Breast epithelium (tissue), 4 donors: Measurements from ENCODE around the gene LTO1. TPM values are rescaled to one million over a fixed set of nuclear protein-coding genes. Genes with fewer than 3 reads are reported as not detected.

ENCODE experiments used
- DNase-seq, 2 donors: peaks; one replicate each; pipeline ENCODE4 v3.0.0-alpha.2; 2019; ENCODE audit warnings: low spot score in 2 of 2
- H3K27ac ChIP-seq, 2 donors: fragments of 200-600 bp; sonication (generic) in 1 of 2; one replicate each; pipeline ENCODE4 v1.5.1; 2016 to 2019; ENCODE audit warnings: mild to moderate bottlenecking in 1 of 2
- H3K27me3 ChIP-seq, 2 donors: fragments of 200-600 bp; sonication (generic) in 1 of 2; one replicate each; pipeline versions ENCODE4 v1.5.1 to v1.6.0; 2017 to 2019; ENCODE audit warnings: control low read depth in 1 of 2, mild to moderate bottlenecking in 1 of 2
- H3K36me3 ChIP-seq: fragments of 200-600 bp; one replicate; pipeline ENCODE4 v1.5.1; 2019
- H3K4me1 ChIP-seq, 2 donors: fragments of 200-600 bp; sonication (generic); one replicate each; pipeline ENCODE4 v1.5.1; 2016 to 2019; ENCODE audit warnings: control low read depth in 1 of 2
- H3K4me3 ChIP-seq, 3 donors: fragments of 200-600 bp; sonication (generic); 1 replicate in 2 of 3; 2 replicates in 1 of 3; pipeline ENCODE4 v1.5.1; 2016 to 2019; ENCODE audit warnings: mild to moderate bottlenecking in 3 of 3, moderate library complexity in 2 of 3
- H3K9me3 ChIP-seq, 2 donors: fragments of 200-600 bp; sonication (generic) in 1 of 2; one replicate each; pipeline ENCODE4 v1.5.1; 2016 to 2019; ENCODE audit warnings: control low read depth in 1 of 2
- POLR2A ChIP-seq: fragments of 450-650 bp; IDR thresholded peaks from one replicate; pipeline ENCODE4 v1.6.1; 2016; ENCODE audit warnings: antibody characterized with exemption, mild to moderate bottlenecking, moderate library complexity
- POLR2AphosphoS5 ChIP-seq, 3 donors: sonication (generic); formaldehyde crosslinking; IDR thresholded peaks; one replicate each; pipeline ENCODE4 v1.6.1; 2017; ENCODE audit warnings: antibody characterized with exemption in 3 of 3
- intact Hi-C: fragments of 100-400 bp; cut with DNase I; formaldehyde crosslinking; loops from one replicate; pipeline ENCODE4 v1.15.1; 2023; ENCODE audit warnings: low total_unique reads
- total RNA-seq, 3 donors: library from RNA; depleted of rRNA; stranded (reverse); fragments of >200 nt; gene quantifications; one replicate each; pipeline ENCODE4 v1.1.0, GENCODE V29; 2016
- TF ChIP-seq, protein P1 (sequence below), 3 donors: fragments of 450-650 bp; IDR thresholded peaks; one replicate each; pipeline ENCODE4 v1.5.1; 2016 to 2017; ENCODE audit warnings: antibody characterized with exemption in 3 of 3, mild to moderate bottlenecking in 3 of 3, moderate library complexity in 3 of 3

LTO1 gene
- total RNA-seq, 3 donors from 2014 or later, result 14.1 to 25.5 (median 18.7) TPM

DNA sequence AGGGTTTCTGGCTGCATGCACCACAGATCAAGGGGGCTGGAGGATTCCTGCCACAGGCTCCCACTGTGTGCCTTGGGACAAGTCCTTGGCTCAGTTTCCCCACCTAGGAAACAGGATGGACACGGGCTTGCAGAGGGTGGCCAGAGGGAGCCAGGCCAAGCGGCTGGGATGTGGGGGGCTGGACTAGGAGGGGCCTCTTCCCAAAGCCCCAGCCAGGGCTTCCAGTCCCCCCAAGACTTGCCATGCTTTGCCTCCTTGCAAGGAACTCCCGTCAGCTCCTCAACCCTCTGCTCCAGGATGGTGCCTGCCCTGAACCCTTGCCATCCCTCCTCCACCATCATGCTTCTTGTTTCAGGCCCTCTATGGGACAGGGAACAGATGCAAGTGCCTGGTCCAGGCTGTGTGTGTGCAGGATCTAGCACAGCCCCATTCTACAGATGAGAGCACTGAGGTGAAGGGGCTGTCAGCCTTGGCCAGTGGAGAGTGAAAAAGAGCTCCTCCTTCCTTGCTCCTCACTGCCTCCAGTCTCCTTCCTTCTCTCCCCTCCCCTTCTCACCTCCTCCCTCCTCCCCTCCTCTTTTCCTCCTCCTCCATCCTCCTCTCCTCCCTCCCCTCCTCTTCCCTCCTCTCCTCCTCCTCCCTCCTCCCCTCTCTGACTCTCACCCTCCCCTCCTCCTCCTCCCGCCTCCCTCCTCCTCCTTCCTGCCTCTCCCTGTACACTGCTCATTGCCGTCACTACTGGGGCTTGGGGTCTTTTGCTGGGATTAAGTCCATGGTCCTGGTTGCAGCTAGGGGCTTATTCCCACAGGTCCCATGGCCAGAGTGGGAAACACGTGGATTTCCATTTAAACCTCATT, 42.0 kb upstream of the LTO1 start:
- Histone ChIP-seq H3K9me3 (no peaks in the 10 kb centered on the region), H3K27ac (no peak overlapping the region), H3K27me3 (peaks cover 0 to 42% of the 10 kb centered on the region in 2 donors), H3K4me1 (no peaks in the 10 kb centered on the region), H3K4me3 (no peak overlapping the region), H3K36me3 (no peaks in the 10 kb centered on the region)
- TF ChIP-seq, protein P1, sequence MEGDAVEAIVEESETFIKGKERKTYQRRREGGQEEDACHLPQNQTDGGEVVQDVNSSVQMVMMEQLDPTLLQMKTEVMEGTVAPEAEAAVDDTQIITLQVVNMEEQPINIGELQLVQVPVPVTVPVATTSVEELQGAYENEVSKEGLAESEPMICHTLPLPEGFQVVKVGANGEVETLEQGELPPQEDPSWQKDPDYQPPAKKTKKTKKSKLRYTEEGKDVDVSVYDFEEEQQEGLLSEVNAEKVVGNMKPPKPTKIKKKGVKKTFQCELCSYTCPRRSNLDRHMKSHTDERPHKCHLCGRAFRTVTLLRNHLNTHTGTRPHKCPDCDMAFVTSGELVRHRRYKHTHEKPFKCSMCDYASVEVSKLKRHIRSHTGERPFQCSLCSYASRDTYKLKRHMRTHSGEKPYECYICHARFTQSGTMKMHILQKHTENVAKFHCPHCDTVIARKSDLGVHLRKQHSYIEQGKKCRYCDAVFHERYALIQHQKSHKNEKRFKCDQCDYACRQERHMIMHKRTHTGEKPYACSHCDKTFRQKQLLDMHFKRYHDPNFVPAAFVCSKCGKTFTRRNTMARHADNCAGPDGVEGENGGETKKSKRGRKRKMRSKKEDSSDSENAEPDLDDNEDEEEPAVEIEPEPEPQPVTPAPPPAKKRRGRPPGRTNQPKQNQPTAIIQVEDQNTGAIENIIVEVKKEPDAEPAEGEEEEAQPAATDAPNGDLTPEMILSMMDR (IDR thresholded peaks at IDR 0.05), result no peak
- intact Hi-C loops, result no loop called here
- no peak for DNase-seq

DNA sequence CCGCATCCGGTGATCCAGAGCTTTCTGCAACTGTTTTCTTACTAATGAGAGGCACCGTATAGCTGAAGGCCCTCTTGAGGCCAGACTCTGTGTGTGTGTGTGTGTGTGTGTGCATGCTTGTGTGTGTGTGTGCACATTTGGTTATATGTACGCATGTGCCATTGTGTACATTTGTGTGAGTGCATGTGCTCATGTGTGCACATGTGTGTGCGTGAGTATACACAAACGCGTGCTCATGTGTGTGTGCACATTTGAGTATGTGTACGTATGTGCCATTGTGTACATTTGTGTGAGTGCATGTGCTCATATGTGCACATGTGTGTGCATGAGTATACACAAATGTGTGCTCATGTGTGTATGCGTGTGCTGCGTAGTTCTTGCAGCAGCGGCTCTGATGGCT, 40.9 kb upstream of the LTO1 start:
- no peak overlapping the region for H3K4me3 ChIP-seq
- no peaks in the 10 kb centered on the region for H3K36me3 ChIP-seq
- TF ChIP-seq, protein P1 (IDR thresholded peaks at IDR 0.05), result no peak
- intact Hi-C loops, result no loop called here
- no peak overlapping the region for H3K27ac ChIP-seq
- no peaks in the 10 kb centered on the region for H3K4me1 ChIP-seq
- no peaks in the 10 kb centered on the region for H3K9me3 ChIP-seq
- DNase-seq, result no peak
- peaks cover 0 to 34% of the 10 kb centered on the region in 2 donors for H3K27me3 ChIP-seq

DNA sequence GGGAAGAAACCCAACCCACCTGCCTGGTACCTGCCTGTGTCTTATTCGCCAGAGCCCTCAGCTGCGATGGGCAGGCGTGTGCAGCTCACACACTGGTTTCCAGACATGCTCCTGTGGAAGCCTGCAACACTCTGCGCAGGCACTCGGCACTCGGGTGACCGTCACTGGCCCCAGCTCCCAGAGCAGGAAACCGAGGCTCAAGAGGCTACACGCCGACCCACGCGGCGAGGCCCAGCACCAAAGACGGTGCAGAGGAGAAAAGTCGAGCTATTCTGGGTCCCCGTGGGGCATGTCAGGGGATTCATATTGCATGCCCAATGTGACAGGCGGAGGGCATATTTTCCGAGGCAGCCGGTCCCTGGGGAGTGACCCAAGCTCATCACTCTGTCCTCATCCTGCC, 40.3 kb upstream of the LTO1 start:
- Histone ChIP-seq H3K4me3 (no peak overlapping the region), H3K27ac (no peak overlapping the region), H3K9me3 (no peaks in the 10 kb centered on the region), H3K4me1 (no peaks in the 10 kb centered on the region), H3K36me3 (no peaks in the 10 kb centered on the region), H3K27me3 (peaks cover 0 to 34% of the 10 kb centered on the region in 2 donors)
- no peak for DNase-seq
- intact Hi-C loops, result no loop called here
- TF ChIP-seq, protein P1 (IDR thresholded peaks at IDR 0.05), result no peak
- no peak for TF ChIP-seq POLR2A
- TF ChIP-seq POLR2AphosphoS5 (IDR thresholded peaks at IDR 0.05), result no peak

DNA sequence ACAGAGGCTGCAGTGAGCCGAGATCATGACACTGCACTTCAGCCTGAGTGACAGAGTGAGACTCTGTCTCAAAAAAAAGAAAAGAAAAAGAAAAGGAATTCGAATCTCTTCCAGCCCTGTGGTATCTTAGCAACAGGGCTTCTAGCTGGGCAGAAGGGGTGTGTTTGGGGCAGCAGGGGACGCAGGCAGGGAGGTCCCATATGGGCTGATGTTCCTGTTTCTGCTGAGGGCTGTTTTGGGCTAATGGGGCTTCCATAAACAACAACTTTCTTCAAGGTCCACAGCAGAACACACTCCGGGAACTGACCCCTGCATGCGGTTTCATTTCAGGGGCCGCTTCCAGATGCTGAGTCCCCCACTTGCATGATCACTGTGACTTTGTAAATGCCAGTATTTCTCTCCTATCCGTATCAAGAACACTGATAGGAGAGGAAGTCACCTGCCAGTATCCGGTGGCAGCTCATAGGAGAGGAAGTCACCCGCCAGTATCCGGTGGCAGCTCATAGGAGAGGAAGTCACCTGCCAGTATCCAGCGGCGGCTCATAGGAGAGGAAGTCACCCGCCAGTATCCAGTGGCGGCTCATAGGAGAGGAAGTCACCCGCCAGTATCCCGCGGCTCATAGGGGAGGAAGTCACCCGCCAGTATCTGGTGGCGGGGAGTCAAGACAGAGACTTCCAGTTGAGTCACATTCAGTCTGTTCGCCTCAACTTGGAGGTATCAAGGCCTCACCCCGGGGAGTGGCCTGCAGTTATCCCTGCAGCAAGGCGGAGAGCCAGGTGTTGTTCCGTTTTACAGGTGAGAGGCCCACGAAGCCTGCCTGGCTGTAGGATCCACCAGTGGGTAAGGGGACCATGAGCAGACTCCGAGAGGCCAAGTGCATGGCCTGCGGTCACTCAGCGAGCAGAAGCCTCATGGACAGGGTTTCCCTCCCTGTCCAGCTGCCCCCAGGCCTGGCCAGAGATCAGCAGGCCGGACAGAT, 37.0 kb upstream of the LTO1 start:
- no peak overlapping the region for H3K4me3 ChIP-seq
- no peaks in the 10 kb centered on the region for H3K4me1 ChIP-seq
- H3K27ac ChIP-seq, result no peak overlapping the region
- DNase-seq, result no peak
- H3K36me3 ChIP-seq, result no peaks in the 10 kb centered on the region
- intact Hi-C loops, result no loop called here
- TF ChIP-seq POLR2A (no peak), POLR2AphosphoS5 (IDR thresholded peaks at IDR 0.05) (no peak)
- TF ChIP-seq, protein P1 (IDR thresholded peaks at IDR 0.05), result no peak
- peaks cover 0 to 4% of the 10 kb centered on the region in 2 donors for H3K27me3 ChIP-seq
- no peaks in the 10 kb centered on the region for H3K9me3 ChIP-seq
